Measurements from ENCODE around the gene RHOA.

Gene RHOA

DNA sequence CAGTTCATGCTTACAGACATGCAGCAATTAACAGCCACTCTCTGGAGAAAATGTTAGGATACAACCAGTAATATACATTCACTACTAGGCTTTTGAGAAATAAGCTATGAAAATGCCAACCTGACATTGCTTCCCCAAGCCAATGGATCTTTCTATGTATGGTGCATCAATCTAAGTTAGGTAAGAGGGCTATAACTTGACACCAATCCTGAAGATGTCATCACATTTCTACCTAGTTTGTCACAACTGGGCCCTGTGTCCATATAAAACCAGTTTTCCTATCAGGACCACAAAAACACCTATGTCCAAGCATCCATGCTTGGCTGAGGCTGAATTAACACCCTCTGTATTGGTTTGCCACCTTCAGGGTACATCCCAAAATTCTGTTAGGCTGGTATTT is 39.8 kb downstream of the RHOA start:
- H3K4me3 ChIP-seq (ENCODE audit: low read length): no peak overlapping the region
- H4K20me1 ChIP-seq (ENCODE audit: control insufficient read depth, insufficient read depth, low read depth, low read length): peaks cover 5% of the 10 kb centered on the region; the same call in 1 of the 2 replicates
- H3K4me1 ChIP-seq (ENCODE audit: control insufficient read depth, low read length): peaks cover 1% of the 10 kb centered on the region
- peaks cover 73% of the 10 kb centered on the region for H3K36me3 ChIP-seq (ENCODE audit: control insufficient read depth, low read length)
- H3K27ac ChIP-seq (ENCODE audit: low read depth, low read length): no peak overlapping the region
- no peak for TF ChIP-seq EZH2phosphoT487 (IDR thresholded peaks at IDR 0.05; ENCODE audit: borderline replicate concordance, low read length)
- TF ChIP-seq, protein P1, sequence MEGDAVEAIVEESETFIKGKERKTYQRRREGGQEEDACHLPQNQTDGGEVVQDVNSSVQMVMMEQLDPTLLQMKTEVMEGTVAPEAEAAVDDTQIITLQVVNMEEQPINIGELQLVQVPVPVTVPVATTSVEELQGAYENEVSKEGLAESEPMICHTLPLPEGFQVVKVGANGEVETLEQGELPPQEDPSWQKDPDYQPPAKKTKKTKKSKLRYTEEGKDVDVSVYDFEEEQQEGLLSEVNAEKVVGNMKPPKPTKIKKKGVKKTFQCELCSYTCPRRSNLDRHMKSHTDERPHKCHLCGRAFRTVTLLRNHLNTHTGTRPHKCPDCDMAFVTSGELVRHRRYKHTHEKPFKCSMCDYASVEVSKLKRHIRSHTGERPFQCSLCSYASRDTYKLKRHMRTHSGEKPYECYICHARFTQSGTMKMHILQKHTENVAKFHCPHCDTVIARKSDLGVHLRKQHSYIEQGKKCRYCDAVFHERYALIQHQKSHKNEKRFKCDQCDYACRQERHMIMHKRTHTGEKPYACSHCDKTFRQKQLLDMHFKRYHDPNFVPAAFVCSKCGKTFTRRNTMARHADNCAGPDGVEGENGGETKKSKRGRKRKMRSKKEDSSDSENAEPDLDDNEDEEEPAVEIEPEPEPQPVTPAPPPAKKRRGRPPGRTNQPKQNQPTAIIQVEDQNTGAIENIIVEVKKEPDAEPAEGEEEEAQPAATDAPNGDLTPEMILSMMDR (IDR thresholded peaks at IDR 0.05; ENCODE audit: low read depth, low read length, poor library complexity, severe bottlenecking): no peak
- no peak overlapping the region for H3K4me2 ChIP-seq (ENCODE audit: low read length)
- H3K9me3 ChIP-seq (ENCODE audit: control insufficient read depth, insufficient read depth, low read length): no peaks in the 10 kb centered on the region
- H3K9me2 ChIP-seq (replicated peaks; ENCODE audit: control insufficient read depth, low read length): no peaks in the 10 kb centered on the region
- H3K79me2 ChIP-seq (ENCODE audit: control insufficient read depth, low read length): peaks cover 88% of the 10 kb centered on the region
- H3K27me3 ChIP-seq (ENCODE audit: control insufficient read depth, low read length): no peaks in the 10 kb centered on the region
- 0 out of 2 replicates have a peak, but pooled peaks cover 3% of the 10 kb centered on the region for H3F3A ChIP-seq (ENCODE audit: control insufficient read depth, insufficient read depth)

DNA sequence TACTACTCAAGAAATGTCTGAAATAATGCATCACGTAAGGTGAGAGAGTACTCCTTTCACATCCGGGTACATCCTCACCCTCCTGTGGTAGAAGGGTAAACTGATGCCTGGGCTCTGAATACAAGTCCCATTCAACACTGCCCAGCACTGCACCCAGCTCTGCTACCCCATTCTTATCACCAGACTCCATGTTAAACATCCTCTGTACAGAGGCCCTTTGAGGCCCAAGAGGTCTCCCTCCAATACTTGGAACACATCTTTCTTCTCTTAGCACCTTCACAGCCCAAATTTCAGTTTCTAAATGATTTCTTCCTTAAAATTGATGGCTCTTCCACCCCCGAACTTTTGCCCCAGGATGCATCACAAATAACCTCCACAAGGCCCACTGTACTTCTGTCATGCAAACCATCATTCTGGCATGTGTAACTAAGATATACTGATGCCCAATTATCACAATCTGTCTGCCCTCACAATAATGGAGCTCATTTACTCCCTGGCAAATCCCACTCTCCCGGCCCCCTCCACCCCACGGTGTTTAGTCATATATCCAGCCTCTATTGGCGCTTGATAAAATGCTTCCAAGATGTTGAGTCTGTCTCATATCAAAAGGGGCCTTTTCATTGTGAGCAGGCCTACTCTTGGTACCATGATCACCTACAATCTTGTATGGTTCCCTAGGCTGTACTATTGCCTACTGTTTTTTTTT is 41.0 kb downstream of the RHOA start:
- Histone ChIP-seq H3K27me3 (ENCODE audit: control insufficient read depth, low read length) (no peaks in the 10 kb centered on the region), H3K4me3 (ENCODE audit: low read length) (no peak overlapping the region), H3K27ac (ENCODE audit: low read depth, low read length) (no peak overlapping the region), H3K36me3 (ENCODE audit: control insufficient read depth, low read length) (peaks cover 80% of the 10 kb centered on the region), H3K9me2 (replicated peaks; ENCODE audit: control insufficient read depth, low read length) (no peaks in the 10 kb centered on the region), H4K20me1 (ENCODE audit: control insufficient read depth, insufficient read depth, low read depth, low read length) (no peaks in the 10 kb centered on the region; the same call in 1 of the 2 replicates), H3K4me2 (ENCODE audit: low read length) (no peak overlapping the region), H3K9me3 (ENCODE audit: control insufficient read depth, insufficient read depth, low read length) (no peaks in the 10 kb centered on the region), H3K79me2 (ENCODE audit: control insufficient read depth, low read length) (peaks cover 87% of the 10 kb centered on the region), H3F3A (ENCODE audit: control insufficient read depth, insufficient read depth) (0 out of 2 replicates have a peak, but pooled peaks cover 3% of the 10 kb centered on the region), H3K4me1 (ENCODE audit: control insufficient read depth, low read length) (no peaks in the 10 kb centered on the region)
- TF ChIP-seq EZH2phosphoT487 (IDR thresholded peaks at IDR 0.05; ENCODE audit: borderline replicate concordance, low read length): no peak
- TF ChIP-seq, protein P1 (IDR thresholded peaks at IDR 0.05; ENCODE audit: low read depth, low read length, poor library complexity, severe bottlenecking): no peak

DNA sequence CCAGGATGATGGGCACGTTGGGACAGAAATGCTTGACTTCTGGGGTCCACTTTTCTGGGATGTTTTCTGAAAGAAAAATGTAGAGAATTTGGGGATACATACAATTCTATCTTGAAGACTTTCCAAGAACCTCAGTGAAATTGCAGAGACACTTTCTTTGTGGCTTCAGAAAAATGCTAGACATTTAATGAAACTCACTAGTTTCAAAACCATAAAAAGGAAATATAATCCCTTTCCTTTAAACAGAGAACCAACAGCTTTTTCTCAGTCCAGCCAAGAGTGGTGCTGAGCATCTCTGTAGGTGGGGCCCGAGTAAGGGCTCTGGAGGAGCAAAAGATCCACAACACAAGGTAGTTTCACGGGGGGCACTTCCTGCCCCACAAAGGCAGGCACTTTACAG is 49.2 kb downstream of the RHOA start:
- Histone ChIP-seq H3K79me2 (ENCODE audit: control insufficient read depth, low read length) (peaks cover 31% of the 10 kb centered on the region), H3K36me3 (ENCODE audit: control insufficient read depth, low read length) (peaks cover 81% of the 10 kb centered on the region), H4K20me1 (ENCODE audit: control insufficient read depth, insufficient read depth, low read depth, low read length) (0 out of 2 replicates have a peak, but pooled peaks cover 2% of the 10 kb centered on the region), H3K27ac (ENCODE audit: low read depth, low read length) (no peak overlapping the region), H3K4me1 (ENCODE audit: control insufficient read depth, low read length) (peaks cover 19% of the 10 kb centered on the region), H3K4me2 (ENCODE audit: low read length) (no peak overlapping the region), H3F3A (ENCODE audit: control insufficient read depth, insufficient read depth) (peaks cover 29% of the 10 kb centered on the region), H3K4me3 (ENCODE audit: low read length) (no peak overlapping the region), H3K9me2 (replicated peaks; ENCODE audit: control insufficient read depth, low read length) (no peaks in the 10 kb centered on the region), H3K27me3 (ENCODE audit: control insufficient read depth, low read length) (no peaks in the 10 kb centered on the region), H3K9me3 (ENCODE audit: control insufficient read depth, insufficient read depth, low read length) (no peaks in the 10 kb centered on the region)
- TF ChIP-seq, protein P1 (IDR thresholded peaks at IDR 0.05; ENCODE audit: low read depth, low read length, poor library complexity, severe bottlenecking): no peak
- no peak for TF ChIP-seq EZH2phosphoT487 (IDR thresholded peaks at IDR 0.05; ENCODE audit: borderline replicate concordance, low read length)
